CD4-positive, alpha-beta T cell treated with Interferon alpha-2 for 1 hour (primary cell): ENCODE data around the gene FLCN.

Source experiments
- DNase-seq, 2 donors: peaks; one replicate each; pipeline ENCODE4 v3.0.0-alpha.2; 2020 to 2022

FLCN gene

GRCh38 chr17:17164156-17164555, 72.8 kb downstream of the FLCN start:
- no peak for DNase-seq
